ENCODE measurements around the gene RHOBTB3. TPM values are rescaled to one million over a fixed set of nuclear protein-coding genes. Genes with fewer than 3 reads are reported as not detected.
A peak's percentile ranks its signal among the peaks of the same experiment; 100 is the strongest.
"Not testable (repeated sequence)": the region's sequence is repeated elsewhere in the genome, so short reads cannot be mapped to it uniquely, and the experiment has no call there.

The RHOBTB3 gene
- polyA plus RNA-seq, 2 of the 4 experiments (the other 2 are of a cell fraction): 9.1 to 28.6 TPM

DNA sequence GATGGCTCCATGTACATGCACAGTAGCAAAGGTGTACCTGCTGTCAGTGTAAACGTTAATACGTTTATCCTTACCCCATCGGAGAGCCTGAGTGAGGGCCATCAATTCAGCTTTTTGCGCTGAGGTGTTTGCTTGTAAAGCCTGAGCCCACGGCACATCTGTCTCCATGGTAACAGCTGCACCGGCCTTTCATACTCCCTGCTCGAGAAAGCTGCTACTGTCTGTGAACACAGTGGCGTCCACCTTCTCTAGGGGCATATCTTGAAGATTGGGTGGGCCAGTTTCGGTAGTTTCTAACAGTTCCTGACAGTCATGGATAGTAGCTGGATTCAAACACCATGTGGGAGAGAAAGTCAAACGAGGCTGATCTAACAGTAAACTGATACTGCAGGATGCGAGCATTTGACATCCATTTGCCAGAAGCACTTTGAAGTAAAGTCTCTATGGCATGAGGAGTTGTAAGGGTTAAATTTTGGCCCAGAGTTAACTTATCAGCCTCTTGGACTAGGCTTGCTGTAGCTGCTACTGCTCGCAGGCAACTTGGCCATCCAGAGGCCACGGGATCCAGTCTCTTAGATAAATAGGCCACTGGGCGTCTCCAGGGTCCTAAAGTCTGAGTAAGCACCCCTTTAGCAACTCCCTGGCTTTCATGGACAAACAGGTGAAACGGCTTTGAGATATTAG lies 21.0 kb upstream of the RHOBTB3 start:
- WGBS (ENCODE audit: missing lambda C conversion rate): 68% methylated on average over 15 of the region's 15 CpGs

DNA sequence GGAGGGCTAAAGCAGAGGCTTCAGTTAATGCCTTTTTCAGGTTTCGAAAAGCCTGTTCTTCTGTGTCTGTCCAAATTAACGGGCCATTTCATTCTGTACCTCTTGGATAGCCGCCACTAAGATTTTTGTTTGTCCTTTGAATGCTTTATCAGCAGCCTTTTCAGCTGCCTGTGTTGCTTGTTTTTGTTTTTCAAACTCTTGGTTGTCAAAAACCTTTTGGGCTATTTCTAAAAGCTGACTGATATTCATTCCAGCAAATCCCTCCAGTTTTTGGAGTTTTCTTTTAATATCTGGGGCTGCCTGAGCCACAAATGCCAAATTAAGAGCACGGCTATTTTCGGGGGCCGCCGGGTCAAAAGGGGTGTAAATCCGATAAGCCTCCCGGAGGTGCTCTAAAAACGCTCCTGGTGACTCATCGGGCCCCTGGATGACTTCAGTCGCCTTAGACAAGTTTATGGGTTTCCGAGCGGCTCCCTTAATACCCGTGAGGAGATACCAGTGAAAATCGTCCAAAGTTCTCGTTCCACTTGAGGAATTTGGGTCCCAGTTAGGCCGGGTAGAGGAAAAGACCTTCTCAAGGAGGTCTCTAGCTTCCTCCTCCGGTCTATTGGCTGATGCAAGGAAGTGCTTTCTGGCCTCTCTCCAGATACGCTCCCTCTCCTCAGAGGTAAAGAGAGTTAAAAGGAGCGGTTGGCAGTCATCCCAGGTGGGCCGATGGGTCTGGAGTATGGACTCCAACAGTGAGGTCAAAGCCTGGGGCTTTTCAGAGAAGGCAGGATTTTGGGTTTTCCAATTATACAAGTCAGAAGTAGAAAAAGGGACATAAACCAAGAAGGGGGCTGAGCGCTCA lies 20.3 kb upstream of the RHOBTB3 start:
- H3K4me3 ChIP-seq; DNase-seq (ENCODE audit: low read depth in 1 of 2, low spot score in 1 of 2); H3K27ac ChIP-seq; H3K9me3 ChIP-seq; ATAC-seq; FAIRE-seq; H3K4me2 ChIP-seq; POLR2A ChIA-PET: not testable (repeated sequence)
- H3K4me1 ChIP-seq: peaks cover 21% of the 10 kb centered on the region
- WGBS (ENCODE audit: missing lambda C conversion rate): 84% methylated on average over 23 of the region's 23 CpGs
- CTCF ChIA-PET: interaction anchor here (1.0 to 1.2 kb wide), 2 partner anchors 47 to 137 kb away, joined by 3 read pairs; no protein-coding TSS in a partner anchor

More for the DNA sequence above, 21.0 kb upstream of the RHOBTB3 start:
- H3K4me3 ChIP-seq: no peak overlapping the region
- H3K4me2 ChIP-seq: no peak overlapping the region
- CTCF ChIA-PET: interaction anchor here (1.0 to 1.4 kb wide), 3 partner anchors 46 to 138 kb away, joined by 3 to 4 read pairs (median 3); no protein-coding TSS in a partner anchor
- peak in 1 of 2 experiments; percentile 36; a peak in 1 of 6 replicates for ATAC-seq
- no peak overlapping the region for H3K27ac ChIP-seq
- TF ChIP-seq MAFK (IDR thresholded peaks at IDR 0.05; ENCODE audit: partially characterized antibody) (no peak), TP53 (CRISPR knock-in tag; IDR thresholded peaks at IDR 0.05) (no peak), NR3C1 (IDR thresholded peaks at IDR 0.05) (no peak), EHMT2 (IDR thresholded peaks at IDR 0.05; ENCODE audit: low read depth) (no peak), BHLHE40 (IDR thresholded peaks at IDR 0.05; ENCODE audit: low read depth, low read length) (no peak), CBX2 (IDR thresholded peaks at IDR 0.05; ENCODE audit: borderline replicate concordance, low read depth) (no peak), CHD2 (IDR thresholded peaks at IDR 0.05; ENCODE audit: low read length, partially characterized antibody) (no peak), ZNF302 (CRISPR knock-in tag; IDR thresholded peaks at IDR 0.05) (no peak), HDAC2 (IDR thresholded peaks at IDR 0.05) (no peak), SMC3 (IDR thresholded peaks at IDR 0.05) (no peak), ZC3H11A (IDR thresholded peaks at IDR 0.05) (no peak), EHF (CRISPR knock-in tag; IDR thresholded peaks at IDR 0.05) (no peak), NPAS2 (CRISPR knock-in tag; IDR thresholded peaks at IDR 0.05; ENCODE audit: borderline replicate concordance) (no peak), FOSB (CRISPR knock-in tag; IDR thresholded peaks at IDR 0.05) (no peak), ESRRA (IDR thresholded peaks at IDR 0.05; ENCODE audit: borderline replicate concordance, low read length) (no peak)
- TF ChIP-seq, protein P1, sequence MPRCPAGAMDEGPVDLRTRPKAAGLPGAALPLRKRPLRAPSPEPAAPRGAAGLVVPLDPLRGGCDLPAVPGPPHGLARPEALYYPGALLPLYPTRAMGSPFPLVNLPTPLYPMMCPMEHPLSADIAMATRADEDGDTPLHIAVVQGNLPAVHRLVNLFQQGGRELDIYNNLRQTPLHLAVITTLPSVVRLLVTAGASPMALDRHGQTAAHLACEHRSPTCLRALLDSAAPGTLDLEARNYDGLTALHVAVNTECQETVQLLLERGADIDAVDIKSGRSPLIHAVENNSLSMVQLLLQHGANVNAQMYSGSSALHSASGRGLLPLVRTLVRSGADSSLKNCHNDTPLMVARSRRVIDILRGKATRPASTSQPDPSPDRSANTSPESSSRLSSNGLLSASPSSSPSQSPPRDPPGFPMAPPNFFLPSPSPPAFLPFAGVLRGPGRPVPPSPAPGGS (IDR thresholded peaks at IDR 0.05): no peak
- TF ChIP-seq, protein P2, sequence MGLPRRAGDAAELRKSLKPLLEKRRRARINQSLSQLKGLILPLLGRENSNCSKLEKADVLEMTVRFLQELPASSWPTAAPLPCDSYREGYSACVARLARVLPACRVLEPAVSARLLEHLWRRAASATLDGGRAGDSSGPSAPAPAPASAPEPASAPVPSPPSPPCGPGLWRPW (IDR thresholded peaks at IDR 0.05): no peak
- TF ChIP-seq, protein P3, sequence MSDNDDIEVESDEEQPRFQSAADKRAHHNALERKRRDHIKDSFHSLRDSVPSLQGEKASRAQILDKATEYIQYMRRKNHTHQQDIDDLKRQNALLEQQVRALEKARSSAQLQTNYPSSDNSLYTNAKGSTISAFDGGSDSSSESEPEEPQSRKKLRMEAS (IDR thresholded peaks at IDR 0.05): no peak
- DNase-seq (ENCODE audit: low read depth in 1 of 2, low spot score in 1 of 2): peak in 1 of 2 experiments; percentile 32
- POLR2A ChIA-PET: no interaction called here
- peaks cover 21% of the 10 kb centered on the region for H3K4me1 ChIP-seq
- no peaks in the 10 kb centered on the region for H3K9me3 ChIP-seq
- no peak for FAIRE-seq

DNA sequence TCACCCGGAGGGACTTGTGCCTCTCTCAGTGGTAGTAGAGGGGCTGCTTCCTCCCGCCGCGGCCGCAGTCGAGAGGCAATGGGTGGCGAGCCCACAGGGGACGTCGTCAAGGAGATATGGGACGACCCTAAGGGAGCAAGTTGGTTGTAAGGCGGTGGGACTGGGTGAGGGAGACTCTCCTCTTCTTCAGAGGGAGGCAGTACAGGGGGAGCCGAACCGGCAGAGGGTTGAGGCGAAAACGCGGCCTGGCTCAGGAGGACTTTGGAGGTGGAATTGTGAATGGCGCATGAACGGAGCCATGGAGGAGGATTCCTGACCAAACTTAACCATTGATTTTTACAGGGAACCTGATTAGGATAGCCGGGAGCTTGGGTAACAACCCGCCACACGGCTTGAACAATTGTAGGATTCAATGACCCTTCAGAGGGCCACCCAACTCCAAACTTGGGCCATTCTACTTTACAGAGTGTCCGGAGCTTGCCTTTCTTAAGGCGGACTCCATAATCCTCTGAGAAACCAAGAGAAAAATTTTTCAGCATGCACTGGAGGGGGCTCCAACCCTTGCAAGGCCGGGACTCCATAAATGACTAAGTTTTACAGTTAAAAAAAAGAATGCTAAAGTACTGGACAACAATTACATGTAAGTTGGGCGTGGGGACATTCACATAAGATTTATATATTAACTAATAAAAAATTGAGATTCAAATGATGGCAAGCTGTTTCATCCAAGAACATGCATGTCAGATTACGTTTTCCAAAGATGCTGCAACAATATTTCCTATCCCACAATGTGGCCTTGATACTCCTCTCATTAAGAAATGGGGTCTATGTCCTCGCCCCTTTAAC lies 19.4 kb upstream of the RHOBTB3 start:
- ATAC-seq (no peak), FAIRE-seq (no peak), DNase-seq (ENCODE audit: low read depth in 1 of 2, low spot score in 1 of 2) (no peak)
- ChIA-PET POLR2A (no interaction called here), CTCF (no interaction called here)
- H3K27ac ChIP-seq: peak overlapping the region in 1 of 2 experiments; percentile 55; a peak in 3 of 6 replicates
- H3K9me3 ChIP-seq: no peaks in the 10 kb centered on the region
- no peak for TF ChIP-seq MYC (IDR thresholded peaks at IDR 0.05; ENCODE audit: borderline replicate concordance, low read length)
- TF ChIP-seq, protein P1 (IDR thresholded peaks at IDR 0.05): no peak
- TF ChIP-seq SMC3 (IDR thresholded peaks at IDR 0.05): no peak
- TF ChIP-seq FOXS1 (CRISPR knock-in tag; IDR thresholded peaks at IDR 0.05): no peak
- TF ChIP-seq EHMT2 (IDR thresholded peaks at IDR 0.05; ENCODE audit: low read depth): no peak
- H3K4me1 ChIP-seq: peaks cover 21% of the 10 kb centered on the region
- 90% methylated on average over 27 of the region's 27 CpGs for WGBS (ENCODE audit: missing lambda C conversion rate)
- H3K4me3 ChIP-seq: no peak overlapping the region
- peak overlapping the region; percentile 37 for H3K4me2 ChIP-seq

Data from A549 (cell line).